ENCODE results near the gene MS4A8. TPM values are rescaled to one million over a fixed set of nuclear protein-coding genes. Genes with fewer than 3 reads are reported as not detected.
"Not testable (repeated sequence)": the region's sequence is repeated elsewhere in the genome, so short reads cannot be mapped to it uniquely, and the experiment has no call there.

The MS4A8 gene, protein sequence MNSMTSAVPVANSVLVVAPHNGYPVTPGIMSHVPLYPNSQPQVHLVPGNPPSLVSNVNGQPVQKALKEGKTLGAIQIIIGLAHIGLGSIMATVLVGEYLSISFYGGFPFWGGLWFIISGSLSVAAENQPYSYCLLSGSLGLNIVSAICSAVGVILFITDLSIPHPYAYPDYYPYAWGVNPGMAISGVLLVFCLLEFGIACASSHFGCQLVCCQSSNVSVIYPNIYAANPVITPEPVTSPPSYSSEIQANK
- total RNA-seq (not detected), polyA plus RNA-seq (under 1 TPM in 1 of 3 donors, not detected in 2; 0.19 TPM)
- long read RNA-seq, donor 1: 0 reads
- long read RNA-seq, donor 2: 0 reads

DNA sequence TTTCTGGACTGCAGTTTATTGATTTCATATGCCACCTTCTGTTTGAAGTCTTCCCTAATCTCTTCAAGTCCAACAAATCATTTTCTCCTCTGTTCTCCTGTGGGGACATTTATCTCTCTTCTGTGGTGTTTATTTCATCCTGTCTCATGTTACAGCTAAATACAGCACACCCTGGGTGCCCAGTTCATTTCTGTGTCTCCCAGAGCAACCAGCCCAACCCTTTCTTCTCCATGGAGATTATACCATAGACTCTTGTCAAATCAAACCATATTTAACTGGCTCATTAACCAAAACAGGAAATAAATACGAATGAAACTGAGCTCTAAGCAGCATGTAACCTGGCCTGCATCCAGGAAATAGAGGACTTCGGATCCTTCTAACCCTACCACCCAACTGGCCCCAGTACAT is at the start of gene MS4A8:
MS4A8 (plus strand) TSS at position 329 of the 408 bp plus-strand sequence. CDS start 1,249 bp downstream, outside the sequence.
- Histone ChIP-seq H3K36me3 (no peaks in the 10 kb centered on the region), H3K27ac (no peak within 1 kb of the TSS), H3K4me3 (no peak within 1 kb of the TSS), H3K4me1 (no peaks in the 10 kb centered on the region), H3K27me3 (replicated peaks in 1 of 7) (no peaks in the 10 kb centered on the region), H3K9me3 (peaks cover 0 to 13% (median 0%) of the 10 kb centered on the region in 8 donors)
- WGBS, 5 donors: 2 to 9% (median 4%) methylated on average over 2 of the region's 2 CpGs
- TF ChIP-seq CTCF (IDR thresholded peaks at IDR 0.05 in 8 of 11, conservative IDR thresholded peaks at IDR 0.05 in 3 of 11) (no peak), POLR2A (IDR thresholded peaks at IDR 0.05) (no peak), POLR2AphosphoS5 (IDR thresholded peaks at IDR 0.05) (no peak)
- no peak for DNase-seq
- intact Hi-C loops (cut with DNase I; ENCODE audit: low total_unique reads): no loop called here

DNA sequence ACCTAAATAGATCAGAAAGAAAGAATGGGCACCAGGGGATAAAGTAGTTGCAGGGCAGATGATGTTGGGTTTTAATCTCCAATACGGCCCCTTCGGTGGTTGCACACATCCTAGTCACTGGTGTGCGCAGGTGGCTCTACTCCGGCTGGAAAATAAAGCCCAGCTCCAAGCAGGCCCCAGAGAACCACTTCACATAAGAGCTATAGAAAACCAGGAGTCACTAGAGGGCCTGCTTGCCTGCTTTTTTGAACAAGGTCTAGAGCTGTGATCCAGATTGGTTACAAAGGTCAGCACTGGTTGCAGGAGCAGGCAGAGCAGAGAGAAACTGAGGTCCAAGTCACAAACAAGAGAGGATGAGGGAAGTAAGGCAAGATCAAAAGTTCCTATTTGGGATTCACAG is 41.5 kb upstream of the MS4A8 start:
- intact Hi-C loops (cut with DNase I; ENCODE audit: low total_unique reads): no loop called here
- H3K4me3 ChIP-seq: no peak overlapping the region
- no peak for DNase-seq
- TF ChIP-seq POLR2AphosphoS5 (IDR thresholded peaks at IDR 0.05): no peak
- no peak for TF ChIP-seq POLR2A (IDR thresholded peaks at IDR 0.05)
- TF ChIP-seq CTCF (IDR thresholded peaks at IDR 0.05 in 8 of 11, conservative IDR thresholded peaks at IDR 0.05 in 3 of 11): no peak
- no peaks in the 10 kb centered on the region for H3K27me3 ChIP-seq (replicated peaks in 1 of 7)
- H3K9me3 ChIP-seq: no peaks in the 10 kb centered on the region
- no peaks in the 10 kb centered on the region for H3K36me3 ChIP-seq
- WGBS, 5 donors: 78 to 95% (median 88%) methylated on average over 4 of the region's 4 CpGs
- no peaks in the 10 kb centered on the region for H3K4me1 ChIP-seq
- H3K27ac ChIP-seq: no peak overlapping the region

GRCh38 chr11:60658409-60658808 is 41.0 kb upstream of the MS4A8 start:
- H3K4me1 ChIP-seq: no peaks in the 10 kb centered on the region
- DNase-seq: no peak
- no peaks in the 10 kb centered on the region for H3K36me3 ChIP-seq
- H3K27ac ChIP-seq: no peak overlapping the region
- H3K4me3 ChIP-seq: no peak overlapping the region
- 93 to 100% (median 97%) methylated on average over 1 of the region's 1 CpG for WGBS, 5 donors
- no peaks in the 10 kb centered on the region for H3K27me3 ChIP-seq (replicated peaks in 1 of 7)
- H3K9me3 ChIP-seq: no peaks in the 10 kb centered on the region
- intact Hi-C loops (cut with DNase I; ENCODE audit: low total_unique reads): no loop called here
- TF ChIP-seq POLR2A (IDR thresholded peaks at IDR 0.05): no peak

- intact Hi-C loops (cut with DNase I; ENCODE audit: low total_unique reads): no loop called here
- H3K9me3 ChIP-seq: peaks cover 0 to 39% (median 24%) of the 10 kb centered on the region in 8 donors
- H3K27me3 ChIP-seq (replicated peaks in 1 of 7): peaks cover 0 to 7% (median 0%) of the 10 kb centered on the region in 7 donors
- no peaks in the 10 kb centered on the region for H3K4me1 ChIP-seq
- H3K4me3 ChIP-seq: no peak overlapping the region
- no peak overlapping the region for H3K27ac ChIP-seq
- no peak for TF ChIP-seq POLR2AphosphoS5 (IDR thresholded peaks at IDR 0.05)
- no peak for TF ChIP-seq CTCF (IDR thresholded peaks at IDR 0.05 in 8 of 11, conservative IDR thresholded peaks at IDR 0.05 in 3 of 11)
- TF ChIP-seq POLR2A (IDR thresholded peaks at IDR 0.05): no peak
- H3K36me3 ChIP-seq: no peaks in the 10 kb centered on the region
- DNase-seq: no peak
- 91 to 94% (median 92%) methylated on average over 3 of the region's 3 CpGs for WGBS, 5 donors
Observed at GRCh38 chr11:60672255-60672654, 27.2 kb upstream of the MS4A8 start.

DNA sequence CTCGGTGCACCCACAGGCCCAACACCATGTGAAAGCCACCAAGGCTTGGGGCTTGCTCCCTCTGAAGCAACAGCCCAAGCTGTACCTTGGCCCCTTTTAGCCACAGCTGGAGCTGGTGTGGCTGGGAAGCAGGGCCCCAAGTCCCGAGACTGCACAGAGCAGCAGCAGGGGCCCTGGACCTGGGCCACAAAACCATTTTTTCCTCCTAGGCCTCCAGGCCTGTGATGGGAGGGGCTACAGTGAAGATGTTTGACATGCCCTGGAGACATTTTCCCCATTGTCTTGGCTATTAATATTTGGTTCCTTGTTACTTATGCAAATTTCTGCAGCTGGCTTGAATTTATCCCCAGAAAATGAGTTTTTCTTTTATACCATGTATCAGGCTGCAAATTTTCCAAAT is 21.2 kb upstream of the MS4A8 start:
- H3K27ac ChIP-seq; H3K4me1 ChIP-seq; DNase-seq; H3K36me3 ChIP-seq; H3K27me3 ChIP-seq (replicated peaks in 1 of 7); intact Hi-C loops (cut with DNase I; ENCODE audit: low total_unique reads); H3K4me3 ChIP-seq: not testable (repeated sequence)
- WGBS, 5 donors: 83 to 98% (median 88%) methylated on average over 2 of the region's 2 CpGs
- H3K9me3 ChIP-seq: peaks cover 4 to 63% (median 37%) of the 10 kb centered on the region in 8 donors

Measured in spleen (tissue), 13 donors.